ENCODE data around the gene DLL4.

DLL4 gene

GRCh38 chr15:40906091-40906990 is 22.8 kb upstream of the DLL4 start:
- DNase-seq (ENCODE audit: low spot score): peak; percentile 87

GRCh38 chr15:40906991-40907802 is 21.9 kb upstream of the DLL4 start:
- DNase-seq (ENCODE audit: low spot score): no peak

GRCh38 chr15:40908095-40908494 is 21.0 kb upstream of the DLL4 start:
- DNase-seq (ENCODE audit: low spot score): no peak

- no peak for DNase-seq (ENCODE audit: low spot score)
Observed at GRCh38 chr15:40909662-40910630, 19.2 kb upstream of the DLL4 start.

GRCh38 chr15:40911141-40911540 is 18.0 kb upstream of the DLL4 start:
- DNase-seq (ENCODE audit: low spot score): no peak

GRCh38 chr15:40911693-40912092 is 17.4 kb upstream of the DLL4 start:
- DNase-seq (ENCODE audit: low spot score): no peak

- no peak for DNase-seq (ENCODE audit: low spot score)
Observed at GRCh38 chr15:40912478-40912877, 16.7 kb upstream of the DLL4 start.

GRCh38 chr15:40914013-40914412 is 15.1 kb upstream of the DLL4 start:
- DNase-seq (ENCODE audit: low spot score): no peak

- no peak for DNase-seq (ENCODE audit: low spot score)
Observed at GRCh38 chr15:40914486-40914885, 14.7 kb upstream of the DLL4 start.

- no peak for DNase-seq (ENCODE audit: low spot score)
Observed at GRCh38 chr15:40915116-40915661, 14.0 kb upstream of the DLL4 start.

- DNase-seq (ENCODE audit: low spot score): no peak
Observed at GRCh38 chr15:40915679-40916078, 13.5 kb upstream of the DLL4 start.

GRCh38 chr15:40917585-40917984 is 11.6 kb upstream of the DLL4 start:
- no peak for DNase-seq (ENCODE audit: low spot score)

- DNase-seq (ENCODE audit: low spot score): no peak
Observed at GRCh38 chr15:40918146-40918798, 10.9 kb upstream of the DLL4 start.

- no peak for DNase-seq (ENCODE audit: low spot score)
Observed at GRCh38 chr15:40918799-40919392, 10.2 kb upstream of the DLL4 start.

GRCh38 chr15:40921949-40922607 is 7.1 kb upstream of the DLL4 start:
- DNase-seq (ENCODE audit: low spot score): no peak

- DNase-seq (ENCODE audit: low spot score): no peak
Observed at GRCh38 chr15:40922608-40923005, 6.5 kb upstream of the DLL4 start.

- DNase-seq (ENCODE audit: low spot score): no peak
Observed at GRCh38 chr15:40923551-40923950, 5.6 kb upstream of the DLL4 start.

GRCh38 chr15:40925495-40925862 is 3.7 kb upstream of the DLL4 start:
- DNase-seq (ENCODE audit: low spot score): no peak

- DNase-seq (ENCODE audit: low spot score): no peak
Observed at GRCh38 chr15:40925863-40926658, 3.1 kb upstream of the DLL4 start.
